DMS79 (cell line): Measurements from ENCODE around the gene STRN.
"Not testable (repeated sequence)": the region's sequence is repeated elsewhere in the genome, so short reads cannot be mapped to it uniquely, and the experiment has no call there.

Source experiments
- DNase-seq: peaks from one replicate; lab custom pipeline; 2025; lab: John Stamatoyannopoulos, UW

STRN gene

DNA sequence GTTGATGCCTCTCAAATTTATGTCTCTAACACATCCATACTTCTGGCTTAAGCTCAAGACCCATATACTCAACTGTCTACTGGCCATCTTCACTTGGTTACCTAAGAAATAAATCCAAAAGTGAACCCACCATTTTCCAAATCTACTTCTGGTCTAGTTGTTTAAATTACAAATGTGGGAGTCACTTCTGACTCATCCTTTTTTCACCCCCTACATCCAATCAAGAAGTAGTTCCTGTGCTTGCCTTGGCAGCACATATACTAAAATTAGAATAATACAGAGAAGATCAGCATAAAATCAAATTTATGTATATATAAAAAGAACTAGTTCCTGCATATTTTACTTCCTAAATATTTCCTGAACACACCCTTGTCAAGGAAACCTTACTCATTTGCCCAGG lies 53.6 kb downstream of the STRN start:
- DNase-seq, result no peak

DNA sequence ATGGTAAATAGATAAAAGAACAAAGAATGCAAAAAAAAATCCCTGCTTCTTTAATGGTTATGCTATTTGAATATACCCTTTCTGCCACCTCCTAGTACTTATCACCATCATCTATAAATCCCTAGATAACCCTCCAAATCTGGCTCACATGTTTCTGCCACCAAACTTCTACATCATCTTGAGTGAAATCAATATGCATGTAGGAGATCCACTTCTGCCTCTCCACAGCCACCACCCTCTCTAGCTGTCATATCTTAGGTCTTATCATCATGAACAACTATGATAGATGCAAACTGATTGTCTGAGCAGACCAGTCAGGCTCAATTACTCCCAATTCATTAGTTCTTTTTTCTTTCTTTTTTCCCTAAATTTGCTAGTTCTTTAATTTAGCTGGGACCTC lies 55.3 kb downstream of the STRN start:
- DNase-seq, result no peak

DNA sequence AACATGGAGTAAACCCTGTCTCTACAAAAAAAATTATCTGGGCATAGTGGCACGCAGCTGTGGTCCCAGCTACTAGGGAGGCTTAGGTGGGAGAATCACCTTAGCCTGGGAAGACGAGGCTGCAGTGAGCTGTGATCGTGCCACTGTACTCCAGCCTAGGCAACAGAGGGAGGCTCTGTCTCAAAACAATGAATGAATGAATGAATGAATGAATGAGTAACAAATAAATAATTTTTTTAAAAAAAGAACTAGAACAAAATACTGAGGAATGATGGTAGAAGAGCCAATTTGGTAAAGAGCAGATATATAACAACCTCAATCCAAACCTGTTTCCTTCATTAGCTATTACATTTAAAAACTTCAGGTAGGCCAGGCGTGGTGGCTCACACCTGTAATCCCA lies 60.1 kb downstream of the STRN start:
- no peak for DNase-seq

DNA sequence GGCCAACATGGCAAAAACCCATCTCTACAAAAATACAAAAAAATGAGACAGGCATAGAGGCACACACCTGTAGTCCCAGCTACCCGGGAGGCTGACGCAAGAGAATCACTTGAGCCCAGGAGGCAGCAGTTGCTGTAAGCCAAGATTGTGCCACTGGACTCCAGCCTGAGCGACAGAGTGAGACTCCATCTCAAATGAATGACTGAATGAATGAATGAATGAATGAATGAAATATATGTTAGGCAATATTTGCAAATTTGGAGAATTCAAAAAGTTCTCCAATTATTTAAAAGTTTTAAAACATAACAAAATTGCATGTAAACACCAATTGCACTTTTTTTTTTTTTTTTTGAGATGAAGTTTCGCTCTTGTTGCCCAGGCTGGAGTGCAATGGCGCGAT lies 61.7 kb downstream of the STRN start:
- DNase-seq, result no peak

DNA sequence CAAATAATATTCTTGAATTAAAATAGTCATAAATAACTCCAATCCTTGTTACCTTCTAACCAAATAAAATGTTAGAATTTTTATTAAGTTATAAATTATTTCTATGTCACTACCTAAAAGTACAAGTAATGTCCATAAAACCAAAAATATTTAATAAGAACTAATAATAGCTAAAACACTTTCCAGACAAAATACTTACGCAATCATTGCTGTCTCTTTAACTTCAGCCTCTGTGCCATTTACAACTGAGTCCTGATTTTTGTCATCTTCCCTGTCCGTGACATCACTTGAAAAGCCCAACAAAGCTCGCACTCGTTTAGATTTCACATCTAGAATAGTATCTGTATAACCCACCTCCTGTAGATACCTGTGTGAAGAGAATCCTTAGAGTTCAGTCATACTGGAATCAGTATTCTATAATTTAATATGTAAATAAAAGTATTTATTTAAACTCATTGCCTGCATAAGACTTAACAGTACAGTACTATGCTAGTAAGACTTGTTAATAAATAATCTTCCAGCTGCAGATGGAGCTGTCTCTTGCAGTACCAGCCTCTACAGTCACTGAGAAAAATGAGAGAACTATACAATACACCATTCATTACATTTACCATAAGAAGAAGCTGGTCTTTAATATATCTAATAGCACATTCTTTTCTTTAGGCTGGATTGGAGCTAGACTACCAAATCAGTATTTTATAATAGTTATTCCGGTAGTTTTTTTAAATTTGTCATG lies 63.8 kb downstream of the STRN start:
- DNase-seq, result no peak

DNA sequence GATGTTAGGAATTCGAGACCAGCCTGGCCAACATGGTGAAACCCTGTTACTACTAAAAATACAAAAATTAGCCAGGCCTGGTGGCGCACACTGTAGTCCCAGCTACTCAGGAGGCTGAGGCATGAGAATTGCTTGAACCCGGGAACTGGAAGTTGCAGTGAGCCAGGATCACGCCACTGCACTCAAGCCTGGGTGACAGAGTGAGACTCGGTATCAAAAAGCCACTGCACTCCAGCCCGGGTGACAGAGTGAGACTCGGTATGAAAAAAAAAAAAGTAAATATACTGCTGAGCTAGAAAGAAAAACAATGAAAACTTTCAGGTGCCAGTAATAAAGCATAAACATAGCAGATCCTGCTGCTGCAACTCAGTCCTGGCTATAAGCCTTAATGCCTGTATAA lies 73.5 kb downstream of the STRN start:
- no peak for DNase-seq

DNA sequence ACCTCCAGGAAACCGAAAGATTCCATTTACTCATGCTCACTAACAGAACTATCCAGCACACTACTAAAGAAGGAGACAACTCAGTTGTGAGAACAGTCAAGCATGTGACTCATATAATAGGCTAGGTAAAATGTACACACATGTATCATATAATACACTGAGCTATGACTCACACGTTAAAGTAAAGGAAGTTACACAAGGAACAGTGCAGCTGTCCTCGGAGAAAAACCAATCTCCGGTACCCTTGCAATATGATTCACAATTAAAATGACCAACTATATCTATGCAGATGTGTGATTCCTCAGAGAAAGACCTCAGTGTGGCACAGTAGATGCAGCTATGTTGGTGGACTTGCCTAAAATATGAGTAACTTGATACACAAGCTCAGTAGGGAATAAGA lies 76.5 kb downstream of the STRN start:
- no peak for DNase-seq

DNA sequence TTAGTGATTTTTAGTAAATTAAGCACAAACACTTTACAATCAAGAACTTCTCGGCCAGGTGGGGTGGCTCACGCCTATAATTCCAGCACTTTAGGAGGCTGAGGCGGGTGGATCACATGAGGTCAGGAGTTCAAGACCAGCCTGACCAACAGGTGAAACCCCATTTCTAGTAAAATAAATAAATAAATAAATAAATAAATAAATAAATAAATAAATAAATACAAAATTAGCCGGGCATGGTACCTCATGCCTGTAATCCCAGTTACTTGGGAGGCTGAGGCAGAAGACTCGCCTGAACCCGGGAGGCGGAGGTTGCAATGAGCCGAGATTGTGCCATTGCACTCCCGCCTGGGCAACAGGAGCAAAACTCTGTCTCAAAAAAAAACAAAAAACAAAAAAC lies 79.2 kb downstream of the STRN start:
- not testable (repeated sequence) for DNase-seq

DNA sequence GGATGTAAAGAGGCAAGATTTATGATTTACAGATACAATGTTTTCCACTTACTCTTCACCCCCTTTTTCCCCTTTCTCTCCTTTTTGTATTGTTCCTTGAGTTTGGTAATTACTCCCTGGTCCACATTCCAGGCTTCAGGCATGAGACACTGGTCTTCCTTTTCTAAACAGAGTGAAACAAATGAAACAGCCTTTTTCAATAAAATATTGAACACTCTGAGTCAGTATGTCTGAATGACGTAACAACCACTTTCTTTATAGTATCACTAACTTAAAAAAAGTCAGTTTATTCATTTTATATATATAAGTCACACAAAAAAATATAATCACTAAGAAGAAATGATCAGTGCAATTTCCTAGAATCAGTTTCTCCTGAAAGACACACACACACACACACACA lies 79.7 kb downstream of the STRN start:
- DNase-seq, result no peak

DNA sequence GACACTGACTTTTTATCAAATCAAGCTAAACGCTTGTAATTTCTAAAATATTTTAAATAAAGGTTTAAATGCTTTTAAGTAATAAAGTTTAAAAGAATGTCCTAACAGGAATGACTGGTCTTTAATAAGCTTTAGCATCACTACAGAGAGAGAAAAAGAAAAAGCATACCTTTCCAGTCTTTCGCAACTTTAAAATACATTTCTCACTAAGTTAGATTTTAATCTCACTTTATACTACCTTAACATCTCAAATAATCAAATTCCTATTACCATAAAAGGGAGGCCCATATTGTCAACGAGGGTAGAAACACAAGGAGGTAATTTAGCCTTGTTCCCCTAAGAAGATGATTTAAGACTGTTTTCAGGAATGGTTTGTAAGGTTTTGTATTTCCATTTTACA lies 80.7 kb downstream of the STRN start:
- no peak for DNase-seq

DNA sequence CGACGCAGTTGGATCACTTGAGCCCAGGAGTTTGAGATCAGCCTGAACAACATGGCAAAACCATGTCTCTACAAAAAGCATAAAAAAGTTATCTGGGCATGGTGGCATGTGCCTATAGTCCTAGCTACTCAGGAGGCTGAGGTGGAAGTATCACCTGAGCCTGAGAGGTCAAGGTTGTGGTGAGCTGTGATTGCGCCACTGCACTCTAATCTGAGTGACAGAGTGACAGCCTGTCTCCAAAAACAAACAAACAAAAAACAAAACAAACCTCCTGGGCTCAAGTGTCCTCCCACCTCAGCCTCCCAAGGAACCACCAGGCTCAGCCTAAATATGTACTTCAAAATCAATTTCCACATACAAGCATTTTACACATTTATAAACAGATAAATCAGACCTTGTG lies 83.8 kb downstream of the STRN start:
- DNase-seq, result no peak

DNA sequence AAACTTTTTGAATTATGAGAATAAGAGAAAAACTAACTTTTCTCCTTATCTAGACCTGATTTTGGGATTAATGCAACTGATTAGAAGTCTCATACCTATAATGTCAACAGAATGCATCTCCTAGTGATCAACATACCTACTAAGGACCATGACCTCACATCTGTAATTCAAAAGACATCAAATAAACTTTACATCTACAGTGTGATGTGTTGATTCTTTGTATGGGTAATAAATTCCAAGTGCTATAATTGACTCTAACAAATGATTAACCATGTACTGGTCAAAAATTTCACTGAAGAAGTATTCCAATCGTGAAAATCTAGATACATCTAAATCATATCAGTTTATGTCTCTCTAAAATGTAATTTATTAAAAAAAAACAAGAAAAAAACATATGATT lies 84.5 kb downstream of the STRN start:
- DNase-seq, result no peak

DNA sequence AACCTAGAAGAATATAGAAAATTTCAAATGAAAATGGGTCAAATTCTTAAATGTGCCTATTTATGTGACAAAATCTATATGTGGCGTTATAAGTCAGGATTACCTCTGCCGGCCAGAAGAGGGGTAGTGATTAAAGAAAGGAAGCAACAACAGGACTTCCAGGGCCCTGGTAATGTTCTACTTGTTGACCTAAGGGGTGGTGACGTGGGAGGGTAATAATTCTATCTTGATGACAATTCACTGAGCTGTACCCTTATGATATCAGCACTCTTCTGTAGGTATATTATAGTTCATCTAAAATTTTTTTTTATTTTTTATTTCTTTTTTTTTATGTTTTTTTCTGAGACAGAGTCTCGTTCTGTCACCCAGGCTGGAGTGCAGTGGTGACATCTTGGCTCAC lies 87.9 kb downstream of the STRN start:
- DNase-seq, result no peak

DNA sequence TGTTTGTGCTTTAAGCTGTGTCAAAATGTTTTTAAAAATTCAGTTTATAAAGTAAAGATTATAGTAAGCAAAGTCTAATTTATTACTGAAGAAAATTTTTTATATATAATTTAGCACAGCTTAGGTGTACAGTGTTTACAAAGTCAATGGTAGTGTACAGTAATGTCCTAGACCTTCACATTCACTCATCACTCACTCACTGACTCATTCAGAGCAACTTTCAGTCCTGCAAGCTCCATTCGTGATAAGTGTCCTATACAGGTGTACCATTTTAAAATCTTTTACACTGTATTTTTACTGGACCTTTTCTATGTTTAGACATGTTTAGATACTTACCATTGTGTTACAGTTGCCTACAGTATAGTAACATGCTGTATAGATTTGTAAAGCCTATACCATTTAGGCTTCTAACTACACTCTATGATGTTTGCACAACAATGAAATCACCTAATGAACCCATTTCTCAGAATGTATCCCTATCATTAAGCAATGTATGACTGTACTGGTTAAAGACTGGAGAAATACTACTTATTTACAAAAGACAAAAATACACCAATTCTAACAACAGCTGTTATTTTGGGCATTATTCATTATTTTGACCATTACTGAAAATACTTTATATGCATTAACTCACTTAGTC lies 95.1 kb downstream of the STRN start:
- DNase-seq, result no peak

DNA sequence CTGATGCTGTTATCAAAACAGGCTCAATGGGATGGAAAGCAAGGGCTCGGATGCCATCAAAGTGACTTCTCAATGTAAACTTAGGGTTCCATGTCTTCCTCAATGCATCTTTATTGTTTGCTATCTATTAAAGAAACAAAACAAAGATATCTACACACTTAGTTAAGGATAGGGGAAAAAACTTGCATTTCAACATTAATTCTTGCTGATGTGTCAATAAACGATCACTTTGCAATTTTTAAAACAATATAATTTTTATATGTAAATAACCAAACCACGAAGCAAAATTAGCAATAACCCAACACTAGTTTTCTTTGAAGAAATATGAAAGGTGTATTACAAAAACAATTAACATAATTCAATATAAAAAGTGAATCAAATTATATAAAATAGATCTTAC lies 96.7 kb downstream of the STRN start:
- DNase-seq, result no peak

DNA sequence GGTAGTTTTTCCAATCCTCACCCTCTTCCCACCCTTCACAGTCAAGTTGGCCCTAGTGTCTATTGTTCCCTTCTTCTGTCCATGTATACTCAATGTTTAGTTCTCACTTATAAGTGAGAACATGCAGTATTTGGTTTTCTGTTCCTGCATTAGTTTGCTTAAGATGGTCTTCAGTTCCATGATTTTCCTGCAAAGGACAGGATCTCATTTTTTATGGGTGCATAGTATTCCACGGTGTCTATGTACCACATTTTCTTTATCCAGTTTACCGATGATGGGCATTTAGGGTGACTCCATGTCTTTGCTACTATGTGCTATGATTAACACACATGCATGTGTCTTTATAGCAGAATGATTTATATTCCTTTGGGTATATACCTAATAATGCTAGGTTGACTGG lies 104.4 kb downstream of the STRN start:
- no peak for DNase-seq

DNA sequence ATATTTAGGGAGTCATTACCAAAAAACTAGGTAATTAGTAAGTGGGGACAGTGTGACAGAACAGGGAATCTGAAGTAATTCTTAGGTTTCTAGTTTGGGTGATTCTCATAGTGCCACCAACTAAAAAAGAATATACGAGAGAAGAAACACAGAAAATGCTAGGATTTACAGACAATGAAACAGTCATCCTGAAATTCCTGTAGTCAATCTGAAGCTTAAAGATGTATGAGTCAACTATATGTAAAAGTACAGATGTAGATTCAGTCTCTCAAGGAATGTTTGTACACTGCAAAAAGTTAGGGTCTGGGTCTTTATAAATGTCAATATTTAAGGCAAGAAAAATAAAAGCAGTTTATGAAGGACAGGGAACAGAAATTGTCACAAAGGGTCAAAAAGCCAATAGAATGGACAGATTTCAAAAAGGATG lies 107.0 kb downstream of the STRN start:
- DNase-seq, result no peak

DNA sequence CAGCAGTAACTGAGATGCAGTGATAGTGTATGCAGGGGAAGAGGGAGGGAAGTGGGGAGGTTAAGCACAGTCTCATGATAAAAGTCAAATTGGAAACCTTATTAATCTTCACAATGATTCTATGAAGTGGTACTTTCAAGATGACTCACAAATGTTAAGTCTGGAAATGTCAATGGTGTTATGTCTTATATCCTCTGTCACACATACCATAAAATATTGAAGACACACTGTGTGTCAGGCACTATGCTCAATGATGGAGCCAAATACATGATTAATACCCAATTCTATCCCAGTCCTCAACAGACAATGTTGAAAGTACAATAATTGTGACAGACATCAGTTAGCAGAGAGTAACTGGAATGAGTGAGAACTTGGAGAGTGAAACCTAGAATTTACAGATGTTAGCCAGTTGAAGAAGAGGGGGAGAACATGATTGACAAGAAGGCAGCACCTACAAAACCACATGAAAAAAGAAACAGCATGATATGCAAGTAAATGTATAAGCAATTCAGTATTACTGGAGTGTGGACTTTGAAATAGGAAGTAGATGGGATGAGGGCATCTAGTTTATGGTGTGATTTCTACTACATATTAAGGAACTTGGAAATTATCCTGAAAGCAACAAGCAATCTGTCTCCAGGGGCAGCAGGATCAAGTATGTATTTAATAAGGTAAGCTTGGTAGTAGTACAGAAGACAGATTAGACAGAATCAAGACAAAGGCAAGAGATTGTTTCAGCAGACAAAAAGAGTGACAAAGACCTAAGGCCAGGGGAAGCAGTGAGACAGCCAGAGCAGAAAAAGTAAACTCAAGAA lies 107.6 kb downstream of the STRN start:
- no peak for DNase-seq

DNA sequence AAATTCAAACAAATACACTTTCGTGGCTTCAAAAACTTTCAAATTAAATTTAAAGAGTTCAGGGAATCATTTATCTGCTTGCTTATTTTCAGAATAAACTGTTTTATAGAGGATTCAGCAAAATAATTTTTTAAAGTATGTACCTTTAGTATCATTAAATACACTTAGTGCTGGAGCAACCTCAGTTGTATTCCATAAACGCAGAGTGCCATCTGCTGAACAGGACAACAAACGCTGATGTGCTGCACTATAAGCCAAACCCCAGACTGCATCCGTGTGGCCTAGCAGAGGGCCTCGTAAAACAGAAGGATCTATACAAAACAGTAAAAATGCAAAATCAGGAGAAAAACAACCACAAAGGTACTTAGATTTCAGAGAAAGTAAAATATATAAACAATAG lies 108.6 kb downstream of the STRN start:
- no peak for DNase-seq

DNA sequence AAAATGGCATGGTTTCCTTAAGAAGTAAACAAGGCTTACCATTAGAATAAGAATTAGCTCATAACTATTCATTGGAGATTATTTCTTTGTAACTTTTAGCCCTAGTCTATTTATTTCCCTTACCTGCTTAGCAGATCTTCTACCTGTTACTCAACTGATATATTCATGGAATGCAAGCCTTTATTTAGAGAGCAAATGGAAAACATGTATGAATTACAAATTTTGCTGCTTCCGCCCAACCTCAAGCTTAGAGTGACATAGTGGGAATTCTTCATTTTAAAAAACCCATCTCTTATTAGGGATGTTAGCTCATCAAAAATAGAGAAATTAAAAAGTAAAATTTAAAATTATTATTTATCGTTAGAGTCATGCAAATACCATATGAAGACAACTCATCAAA lies 110.9 kb downstream of the STRN start:
- DNase-seq, result no peak

DNA sequence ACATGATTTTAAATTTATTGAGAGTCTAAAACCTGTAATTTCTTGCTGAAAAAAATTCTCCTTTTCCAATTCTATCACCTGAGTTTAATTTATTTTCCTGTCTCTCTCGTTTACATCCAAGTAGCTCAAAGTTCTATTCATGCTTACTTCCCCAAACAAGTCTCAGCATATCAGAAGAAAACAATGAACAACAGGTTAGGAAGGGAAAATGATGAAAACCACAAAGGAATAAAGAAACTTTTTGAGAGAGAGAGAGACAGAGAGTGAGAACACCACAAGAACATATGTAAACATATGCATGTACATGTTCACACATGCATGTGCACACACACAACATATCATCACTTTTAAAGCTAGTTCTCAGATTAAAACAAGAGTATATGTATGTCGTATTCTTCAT lies 112.1 kb downstream of the STRN start:
- DNase-seq, result no peak

DNA sequence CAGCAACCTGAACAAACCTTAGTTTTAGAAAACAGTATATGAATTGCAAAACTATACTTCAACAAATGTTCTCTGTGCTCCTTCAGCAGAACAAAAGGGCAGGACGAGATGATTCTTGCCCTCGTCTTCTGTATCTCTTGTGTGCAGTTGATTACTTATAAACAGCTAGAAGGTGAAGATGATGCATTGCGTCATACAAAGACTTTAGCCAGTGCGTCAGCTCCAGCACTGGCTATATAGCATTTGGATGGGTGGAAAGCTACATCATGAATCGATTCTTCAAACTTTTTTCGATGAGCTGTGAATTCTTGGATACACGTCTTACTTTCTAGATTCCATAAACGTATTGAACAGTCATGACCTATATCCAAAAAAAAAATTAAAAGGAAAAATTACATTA lies 117.1 kb downstream of the STRN start:
- DNase-seq, result no peak

DNA sequence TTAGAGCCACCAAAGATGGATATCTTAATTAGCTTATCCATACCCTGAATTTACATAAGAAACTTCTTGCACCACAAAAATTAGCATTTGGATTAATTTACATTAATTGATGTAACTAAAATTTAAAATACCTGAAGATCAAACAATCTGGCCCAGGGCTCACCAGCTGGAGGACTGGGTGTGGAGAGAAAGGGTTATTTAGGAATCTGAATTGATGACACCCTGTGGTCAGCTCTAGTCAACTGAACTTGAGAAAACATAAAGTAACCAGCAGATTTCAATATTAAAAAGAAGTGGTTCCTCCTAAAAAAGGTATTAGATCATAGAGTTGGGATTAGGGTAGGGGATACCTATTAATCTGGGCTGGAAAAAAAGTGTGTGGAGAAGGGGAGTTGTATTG lies 122.5 kb downstream of the STRN start:
- DNase-seq, result no peak
